ENCODE measurements around the gene USP48. TPM values are rescaled to one million over a fixed set of nuclear protein-coding genes. Genes with fewer than 3 reads are reported as not detected.

USP48 gene
- total RNA-seq, 1 experiment from 2014 or later, result 84.8 TPM

- Histone ChIP-seq H3K9me3 (ENCODE audit: control insufficient read depth, low read depth, low read length) (no peaks in the 10 kb centered on the region), H3K4ac (ENCODE audit: low read depth, low read length) (no peak overlapping the region), H3K23me2 (ENCODE audit: insufficient read length, low read depth, low read length, poor library complexity, severe bottlenecking) (no peaks in the 10 kb centered on the region), H2AFZ (ENCODE audit: low read length) (no peak overlapping the region), H3T11ph (ENCODE audit: low read length) (no peak overlapping the region), H3K27me3 (ENCODE audit: insufficient read depth, low read length) (no peaks in the 10 kb centered on the region), H2BK20ac (ENCODE audit: low read depth, low read length, poor library complexity, severe bottlenecking) (no peak overlapping the region), H3K9ac (ENCODE audit: extremely low read depth, insufficient read length, low read length) (no peak overlapping the region), H3K4me1 (ENCODE audit: insufficient read depth, low read length) (peaks cover 3% of the 10 kb centered on the region; the same call in 1 of the 2 replicates), H2BK5ac (ENCODE audit: insufficient read length, low read length) (no peak overlapping the region), H2BK120ac (ENCODE audit: low read depth, low read length, poor library complexity, severe bottlenecking) (no peak overlapping the region), H4K91ac (ENCODE audit: insufficient read length, low read depth, low read length) (no peak overlapping the region), H3K4me2 (ENCODE audit: insufficient read depth, insufficient read length, low read length) (no peak overlapping the region), H3K79me1 (ENCODE audit: insufficient read depth, low read depth, low read length, poor library complexity, severe bottlenecking) (no peaks in the 10 kb centered on the region), H2BK15ac (ENCODE audit: low read depth, low read length) (no peak overlapping the region), H3K79me2 (ENCODE audit: insufficient read depth, low read length) (no peaks in the 10 kb centered on the region), H2AK5ac (ENCODE audit: insufficient read length, low read length) (no peak overlapping the region), H3K27ac (ENCODE audit: insufficient read length, low read depth, low read length) (no peak overlapping the region), H4K20me1 (ENCODE audit: control insufficient read depth, insufficient read depth, insufficient read length) (no peaks in the 10 kb centered on the region), H4K5ac (ENCODE audit: insufficient read length, low read depth, low read length) (no peak overlapping the region), H3K14ac (ENCODE audit: insufficient read depth, low read length) (no peak overlapping the region), H3K23ac (ENCODE audit: insufficient read length, low read depth, low read length) (no peak overlapping the region), H2BK12ac (ENCODE audit: insufficient read length, low read depth, low read length) (no peak overlapping the region), H4K8ac (replicated peaks; ENCODE audit: insufficient read length, low read depth, low read length) (no peak overlapping the region), H3K18ac (ENCODE audit: insufficient read length, low read depth, low read length) (no peak overlapping the region), H3K56ac (ENCODE audit: insufficient read length, low read depth, low read length) (no peak overlapping the region)
- no CpG with 5 or more reads among the region's 4 CpGs for WGBS (ENCODE audit: extremely low coverage, insufficient read length, low lambda C conversion rate)
- H3K9me3 Mint-ChIP-seq, result no peaks in the 10 kb centered on the region; a peak in 2 of 5 replicates
- DNase-seq, result no peak
- no peak for TF ChIP-seq CTCF (conservative IDR thresholded peaks at IDR 0.05)
- H3K4me3 Mint-ChIP-seq, result no peak overlapping the region; a peak in 1 of 5 replicates
- peak overlapping the region in 2 of 3 experiments; percentile 12 to 18; a peak in 1 of 7 replicates for H3K27ac Mint-ChIP-seq
- H3K4me1 Mint-ChIP-seq, result peaks cover 33 to 51% of the 10 kb centered on the region in 2 experiments
- H3K36me3 Mint-ChIP-seq (ENCODE audit: insufficient read depth in 1 of 3, low read depth in 3 of 3), result no peaks in the 10 kb centered on the region
- H3K27me3 Mint-ChIP-seq (ENCODE audit: low read depth), result no peaks in the 10 kb centered on the region
These were observed 153.0 kb downstream of the USP48 start for GRCh38 chr1:21629971-21630370.
